SKM-1 treated with dmso at 0.1 percent for 144 hours (cell line): ENCODE data around the gene CST6.
"Not testable (repeated sequence)": the region's sequence is repeated elsewhere in the genome, so short reads cannot be mapped to it uniquely, and the experiment has no call there.

ENCODE experiments used
- DNase-seq: peaks from one replicate; lab custom pipeline; 2025; ENCODE audit not compliant: unreplicated experiment; lab: John Stamatoyannopoulos, UW

CST6 gene

GRCh38 chr11:65983589-65983987, 28.2 kb upstream of the CST6 start:
- no peak for DNase-seq

GRCh38 chr11:65987336-65987735, 24.5 kb upstream of the CST6 start:
- DNase-seq = no peak

DNA sequence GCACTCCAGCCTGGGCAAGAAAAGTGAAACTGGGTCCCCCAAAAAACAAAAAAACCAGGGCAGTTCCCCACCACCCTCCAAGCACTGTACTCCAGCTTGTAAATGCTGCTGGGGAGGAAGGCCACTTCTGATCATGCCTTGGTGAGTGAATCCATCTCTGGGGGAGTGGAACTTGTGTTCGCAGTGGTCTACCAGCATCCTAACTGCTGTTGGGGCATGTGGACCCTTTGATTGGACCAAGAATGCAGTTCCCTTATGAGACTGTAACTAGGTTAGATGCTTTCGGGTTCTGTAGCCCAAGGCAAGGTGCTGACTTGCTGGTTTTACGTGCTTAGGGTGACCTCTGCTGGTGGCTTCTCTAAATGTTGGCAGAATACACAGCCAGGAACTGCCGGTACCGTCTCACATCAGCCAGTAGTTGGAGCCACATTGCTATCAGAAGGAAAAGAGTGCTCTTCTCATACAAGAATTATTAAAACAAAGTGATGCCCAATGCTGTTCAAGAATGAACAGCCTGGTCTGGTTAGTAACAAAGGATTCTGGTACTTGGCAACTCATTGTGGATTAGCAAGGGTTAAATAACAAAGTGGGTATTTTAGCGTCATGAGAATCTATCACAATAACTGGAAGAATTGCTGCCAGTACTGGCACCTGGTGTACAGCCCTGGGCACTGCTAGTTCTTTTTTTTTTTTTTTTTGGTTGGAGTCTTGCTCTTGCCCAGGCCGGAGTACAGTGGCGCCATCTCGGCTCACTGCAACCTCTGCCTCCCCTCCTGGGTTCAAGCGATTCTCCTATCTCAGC, 22.8 kb upstream of the CST6 start:
- peak; percentile 96 for DNase-seq

GRCh38 chr11:65992056-65992455, 19.8 kb upstream of the CST6 start:
- no peak for DNase-seq

DNA sequence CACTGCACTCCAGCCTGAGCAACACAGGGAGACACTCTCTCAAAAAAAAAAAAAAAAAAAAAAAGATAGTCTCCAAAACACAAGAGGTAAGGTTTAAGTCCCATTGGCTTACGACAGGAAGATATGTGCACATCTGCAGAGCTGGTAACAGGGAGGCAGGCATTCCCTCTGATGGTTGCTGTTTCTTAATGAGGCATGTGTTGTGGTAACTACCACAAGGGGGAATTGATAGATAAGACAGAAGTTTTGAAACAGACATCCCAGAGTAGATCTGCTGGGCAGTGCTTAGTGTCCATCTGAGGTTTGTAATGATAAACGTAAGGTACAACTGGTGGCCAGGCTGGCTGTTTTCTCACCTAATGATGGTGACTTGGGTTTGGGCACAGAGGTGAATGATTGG, 14.5 kb upstream of the CST6 start:
- DNase-seq = no peak

DNA sequence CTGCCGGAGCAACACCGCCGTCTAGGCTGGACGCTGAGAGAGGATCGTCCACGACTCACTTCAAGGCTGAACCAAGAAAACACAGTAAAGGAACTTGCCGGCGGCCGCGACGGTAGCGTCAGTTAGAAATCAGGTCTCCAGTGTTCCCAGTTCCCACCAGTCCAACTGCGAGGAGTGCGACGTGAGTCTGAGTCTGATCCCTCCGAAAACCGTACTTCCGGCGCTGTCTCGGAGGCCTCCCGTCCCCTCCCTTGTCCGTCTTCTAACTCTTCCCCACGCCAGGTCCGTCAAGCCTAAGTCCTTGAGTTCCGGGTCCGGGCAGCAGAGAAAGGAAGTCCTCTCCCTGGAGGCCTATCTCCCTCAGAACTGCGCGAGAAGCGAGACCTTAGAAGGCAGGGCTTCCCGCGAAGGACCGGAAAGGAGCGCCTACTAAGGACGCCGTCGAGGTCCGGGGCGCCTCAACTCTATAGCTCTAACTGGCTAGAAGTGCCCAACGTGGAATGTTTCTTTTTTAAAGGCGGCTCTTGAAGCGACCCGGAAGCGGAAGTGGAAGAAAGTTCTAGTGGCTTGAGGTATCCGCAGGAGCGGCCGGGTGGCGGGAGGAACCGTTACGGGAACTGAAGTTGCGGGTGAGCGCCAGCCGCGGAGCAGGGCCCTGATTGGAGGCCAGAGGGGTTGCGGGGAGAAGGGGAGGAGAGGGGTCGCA, 9.7 kb upstream of the CST6 start, which contains the start of the genes BANF1 and EIF1AD:
Gene BANF1 (plus strand): TSS at position 562 of the 706 bp plus-strand sequence. CDS start 748 bp downstream, outside the sequence.
Gene EIF1AD (minus strand): TSS at position 216 of the 706 bp plus-strand sequence. CDS start 1,768 bp downstream, outside the sequence.
- peak; percentile 99 for DNase-seq

GRCh38 chr11:66002648-66003225, 9.1 kb upstream of the CST6 start:
- peak; percentile 59 for DNase-seq

- no peak for DNase-seq
Observed at GRCh38 chr11:66003291-66003690, 8.5 kb upstream of the CST6 start.

DNA sequence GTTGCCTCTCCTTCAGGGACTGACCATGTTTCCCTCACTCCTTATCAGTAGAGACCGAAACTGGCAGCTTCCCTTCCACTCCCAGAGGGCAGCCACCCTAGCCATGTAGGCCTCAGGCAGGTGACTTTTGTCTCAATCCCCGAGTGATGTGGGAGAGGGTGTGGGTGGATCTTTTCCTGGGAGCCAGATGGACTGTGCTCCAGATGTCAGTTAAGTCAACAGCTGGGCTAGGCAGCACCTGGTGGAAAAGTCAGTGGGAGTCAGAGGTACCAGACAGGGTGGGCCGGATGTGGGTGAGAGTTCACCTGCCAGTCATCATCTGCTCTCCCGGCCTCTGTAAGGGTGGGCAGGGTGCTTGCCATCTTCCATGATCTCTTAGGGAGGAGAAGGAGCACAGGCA, 7.6 kb upstream of the CST6 start:
- DNase-seq = no peak

GRCh38 chr11:66006134-66006890, 5.5 kb upstream of the CST6 start:
- DNase-seq = no peak

- no peak for DNase-seq
Observed at GRCh38 chr11:66006891-66007176, 5.0 kb upstream of the CST6 start.

GRCh38 chr11:66007201-66007634, 4.6 kb upstream of the CST6 start:
- DNase-seq = no peak

DNA sequence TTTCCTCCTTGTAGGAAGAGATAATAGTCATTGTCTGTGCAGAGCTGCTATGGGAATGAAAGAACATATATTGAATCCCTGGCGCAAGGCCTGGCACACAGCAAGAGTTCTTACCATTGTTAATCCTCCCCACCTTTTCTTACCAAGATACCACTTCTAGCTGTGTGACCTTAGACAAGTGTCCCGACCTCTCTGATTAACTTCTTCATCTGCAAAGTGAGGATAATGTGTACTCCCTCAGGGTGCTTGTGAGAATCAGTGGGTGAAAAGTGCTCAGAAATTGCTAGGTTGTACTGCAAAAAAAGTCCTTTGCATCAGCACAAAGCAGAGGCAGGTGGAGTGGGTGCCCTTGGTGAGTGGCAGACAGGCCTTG, 3.7 kb upstream of the CST6 start:
- DNase-seq = no peak

DNA sequence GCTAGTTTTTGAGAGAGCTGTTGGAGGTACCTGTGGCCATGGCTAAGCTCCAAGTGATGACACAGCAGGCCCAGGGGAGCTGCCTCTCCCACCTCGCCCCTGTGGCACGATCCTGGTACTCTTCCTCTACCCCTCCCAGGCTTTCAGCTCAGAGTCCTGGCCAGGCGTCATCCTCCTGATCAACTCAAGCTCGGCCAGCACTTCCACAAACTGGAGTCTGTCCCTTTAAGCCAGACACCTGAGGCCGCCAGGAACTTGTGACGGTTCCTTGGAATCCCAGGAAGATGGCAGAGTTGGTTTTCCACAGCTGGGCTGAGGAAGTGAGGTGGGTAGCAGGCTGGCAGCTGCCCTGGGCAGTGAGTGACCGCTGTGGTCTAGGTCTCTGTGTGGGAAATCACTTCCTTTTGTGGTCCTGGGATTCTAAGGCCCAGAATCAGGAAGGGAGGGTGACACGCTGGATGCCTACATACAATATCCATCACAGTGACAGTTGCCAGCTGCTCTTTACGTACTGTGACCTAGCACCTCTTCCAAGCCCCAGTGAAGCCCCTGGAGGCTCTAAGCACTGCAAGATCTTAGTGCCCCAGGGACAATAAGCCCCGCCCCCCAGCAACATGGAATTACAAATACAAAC, 3.2 kb upstream of the CST6 start:
- no peak for DNase-seq

- not testable (repeated sequence) for DNase-seq
Observed at GRCh38 chr11:66010036-66010435, 1.8 kb upstream of the CST6 start.

DNA sequence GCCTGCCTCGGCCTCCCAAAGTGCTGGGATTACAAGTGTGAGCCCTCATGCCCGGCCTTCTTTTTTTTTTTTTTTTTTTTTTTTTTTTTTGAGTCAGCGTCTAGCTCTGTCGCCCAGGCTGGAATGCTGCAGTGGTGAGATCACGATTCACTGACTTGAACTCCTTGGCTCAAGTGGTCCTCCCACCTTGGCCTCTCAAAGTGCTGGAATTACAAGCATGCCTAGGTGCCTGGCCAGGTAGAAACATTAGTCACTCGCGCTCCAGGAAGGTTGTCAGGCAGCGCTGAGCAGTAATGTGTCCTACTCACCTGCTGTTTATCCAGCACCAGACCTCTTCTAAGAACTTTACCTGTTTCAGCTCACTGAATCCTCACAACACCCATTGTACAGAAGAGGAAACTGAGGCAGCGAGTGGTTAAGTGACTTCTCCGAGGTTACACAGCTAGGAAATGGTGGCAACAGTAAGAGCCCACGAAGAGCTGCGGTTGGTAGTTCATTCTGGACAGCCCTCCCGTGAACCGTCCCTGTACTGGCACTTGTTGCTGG, 496 bp upstream of the CST6 start:
- DNase-seq = no peak

DNA sequence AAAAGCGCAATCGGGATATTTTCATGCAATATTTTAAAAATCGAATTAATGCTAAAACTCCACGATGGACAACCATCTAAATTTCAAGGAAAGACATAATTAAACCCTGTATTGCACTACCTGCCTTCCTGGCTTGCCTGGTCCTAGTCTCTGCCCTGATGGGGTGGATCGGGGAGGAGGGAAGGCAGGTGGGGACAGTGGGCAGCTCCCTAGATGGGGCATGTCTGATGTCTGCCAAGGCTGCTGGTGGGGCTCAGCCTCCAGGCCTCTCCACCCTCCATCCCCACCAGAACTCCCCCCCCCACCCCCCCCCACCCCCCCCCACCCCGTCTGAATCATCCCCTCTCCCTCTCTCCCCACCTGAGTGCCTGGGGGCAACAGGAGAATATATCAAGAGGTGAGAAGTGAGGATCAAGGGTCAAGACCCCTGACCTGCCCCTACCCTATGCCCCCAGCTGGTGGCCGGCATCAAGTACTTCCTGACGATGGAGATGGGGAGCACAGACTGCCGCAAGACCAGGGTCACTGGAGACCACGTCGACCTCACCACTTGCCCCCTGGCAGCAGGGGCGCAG, 650 bp downstream of the CST6 start:
- DNase-seq = no peak

DNA sequence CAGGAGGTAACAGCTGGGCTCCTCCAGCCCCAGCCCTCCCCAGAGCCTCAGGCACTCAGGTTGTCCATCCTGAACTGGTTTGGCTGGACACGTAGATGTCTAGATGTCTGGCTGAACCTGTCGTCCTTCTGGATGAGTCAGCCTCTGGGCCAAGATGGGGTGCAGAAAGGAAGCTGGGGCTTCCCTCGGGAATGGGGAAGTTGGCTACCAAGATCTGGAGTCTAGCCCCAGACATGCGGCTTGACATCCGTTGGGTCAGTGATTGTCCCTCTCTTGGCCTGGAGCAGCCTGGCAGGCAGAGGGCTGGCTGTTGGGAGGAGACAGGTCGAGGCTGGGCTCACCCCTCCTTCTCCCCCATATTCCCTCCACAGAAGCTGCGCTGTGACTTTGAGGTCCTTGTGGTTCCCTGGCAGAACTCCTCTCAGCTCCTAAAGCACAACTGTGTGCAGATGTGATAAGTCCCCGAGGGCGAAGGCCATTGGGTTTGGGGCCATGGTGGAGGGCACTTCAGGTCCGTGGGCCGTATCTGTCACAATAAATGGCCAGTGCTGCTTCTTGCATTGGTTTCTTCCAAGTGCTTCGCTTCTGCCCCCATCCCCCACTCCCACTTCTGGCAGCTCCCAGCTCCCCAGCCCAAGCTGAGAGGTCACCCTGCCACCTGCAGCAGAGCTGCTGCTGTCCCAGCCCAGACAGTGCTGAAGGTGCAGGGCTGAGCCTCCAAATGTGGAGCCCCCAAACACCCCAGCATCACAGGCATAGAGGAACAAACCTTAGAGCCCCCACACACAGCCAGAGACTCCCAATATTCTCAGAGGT, 1.3 kb downstream of the CST6 start:
- peak; percentile 13 for DNase-seq

- DNase-seq = no peak
Observed at GRCh38 chr11:66013762-66014100, 1.9 kb downstream of the CST6 start.
